Measurements from ENCODE around the gene DCANP1.
"Not testable (repeated sequence)": the region's sequence is repeated elsewhere in the genome, so short reads cannot be mapped to it uniquely, and the experiment has no call there.

The DCANP1 gene, protein sequence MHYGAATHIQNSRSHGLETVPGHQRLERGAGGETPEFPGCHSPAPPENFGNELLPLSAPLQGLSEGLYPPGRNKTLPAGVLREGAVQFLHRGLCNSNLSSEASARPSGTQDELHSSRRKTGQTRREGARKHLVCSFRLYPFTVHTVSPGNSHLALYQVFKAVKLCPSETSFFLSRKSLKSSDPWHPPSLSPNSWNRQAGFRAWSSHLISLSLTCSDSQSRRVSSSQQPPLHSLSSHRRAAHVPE

DNA sequence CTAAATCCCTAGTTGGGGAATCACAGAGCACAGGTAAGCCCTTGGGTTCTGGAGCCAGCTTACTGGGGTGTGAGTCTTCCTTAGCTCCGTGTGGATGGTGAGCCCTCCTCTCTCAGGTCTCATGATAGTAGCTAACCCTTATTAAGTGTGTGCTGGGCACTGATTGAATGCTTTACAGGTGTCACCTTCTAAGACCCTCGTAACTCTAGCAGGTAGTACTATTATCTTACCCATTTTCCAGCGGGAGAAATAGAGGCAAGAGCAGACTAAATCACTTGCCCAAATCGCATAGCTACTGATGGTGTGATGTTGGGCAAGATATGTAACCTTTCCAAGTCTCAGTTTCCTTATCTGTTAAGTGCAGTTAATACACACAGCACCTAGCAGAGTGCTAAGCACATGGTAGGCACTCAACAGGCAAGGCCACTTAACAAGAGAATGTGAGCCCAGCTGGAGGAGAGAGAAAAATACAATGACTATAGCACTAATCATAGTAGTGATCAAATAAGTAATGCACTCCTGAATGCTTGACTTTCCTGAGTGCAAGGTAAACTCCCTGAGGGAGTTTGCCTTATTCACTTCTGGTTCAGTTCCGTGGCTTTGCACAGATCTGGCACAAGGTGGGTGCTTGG lies at the start of gene DCANP1:
Gene DCANP1 (minus strand): TSS at position 51 of the 632 bp plus-strand sequence. CDS start 240 bp downstream, outside the sequence.
- H3K4me3 ChIP-seq (ENCODE audit: low read depth, low read length), result no peak within 1 kb of the TSS
- TF ChIP-seq, protein P1, sequence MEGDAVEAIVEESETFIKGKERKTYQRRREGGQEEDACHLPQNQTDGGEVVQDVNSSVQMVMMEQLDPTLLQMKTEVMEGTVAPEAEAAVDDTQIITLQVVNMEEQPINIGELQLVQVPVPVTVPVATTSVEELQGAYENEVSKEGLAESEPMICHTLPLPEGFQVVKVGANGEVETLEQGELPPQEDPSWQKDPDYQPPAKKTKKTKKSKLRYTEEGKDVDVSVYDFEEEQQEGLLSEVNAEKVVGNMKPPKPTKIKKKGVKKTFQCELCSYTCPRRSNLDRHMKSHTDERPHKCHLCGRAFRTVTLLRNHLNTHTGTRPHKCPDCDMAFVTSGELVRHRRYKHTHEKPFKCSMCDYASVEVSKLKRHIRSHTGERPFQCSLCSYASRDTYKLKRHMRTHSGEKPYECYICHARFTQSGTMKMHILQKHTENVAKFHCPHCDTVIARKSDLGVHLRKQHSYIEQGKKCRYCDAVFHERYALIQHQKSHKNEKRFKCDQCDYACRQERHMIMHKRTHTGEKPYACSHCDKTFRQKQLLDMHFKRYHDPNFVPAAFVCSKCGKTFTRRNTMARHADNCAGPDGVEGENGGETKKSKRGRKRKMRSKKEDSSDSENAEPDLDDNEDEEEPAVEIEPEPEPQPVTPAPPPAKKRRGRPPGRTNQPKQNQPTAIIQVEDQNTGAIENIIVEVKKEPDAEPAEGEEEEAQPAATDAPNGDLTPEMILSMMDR (IDR thresholded peaks at IDR 0.05; ENCODE audit: borderline replicate concordance, insufficient read depth, low read depth, low read length), result no peak

DNA sequence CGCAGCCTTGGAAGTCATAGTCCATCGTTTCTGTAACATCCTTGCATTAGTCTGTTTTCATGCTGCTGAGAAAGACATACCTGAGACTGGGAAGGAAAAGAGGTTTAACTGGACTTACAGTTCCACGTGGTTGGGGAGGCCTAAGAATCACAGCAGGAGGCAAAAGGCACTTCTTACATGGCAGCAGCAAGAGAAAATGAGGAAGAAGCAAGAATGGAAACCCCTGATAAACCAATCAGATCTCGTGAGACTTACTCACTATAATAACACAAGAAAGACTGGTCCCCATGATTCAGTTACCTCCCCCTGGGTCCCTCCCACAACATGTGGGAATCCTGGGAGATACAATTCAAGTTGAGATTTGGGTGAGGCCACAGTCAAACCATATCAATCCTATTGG lies 48.4 kb upstream of the DCANP1 start:
- not testable (repeated sequence) for H3K4me3 ChIP-seq (ENCODE audit: low read depth, low read length)

DNA sequence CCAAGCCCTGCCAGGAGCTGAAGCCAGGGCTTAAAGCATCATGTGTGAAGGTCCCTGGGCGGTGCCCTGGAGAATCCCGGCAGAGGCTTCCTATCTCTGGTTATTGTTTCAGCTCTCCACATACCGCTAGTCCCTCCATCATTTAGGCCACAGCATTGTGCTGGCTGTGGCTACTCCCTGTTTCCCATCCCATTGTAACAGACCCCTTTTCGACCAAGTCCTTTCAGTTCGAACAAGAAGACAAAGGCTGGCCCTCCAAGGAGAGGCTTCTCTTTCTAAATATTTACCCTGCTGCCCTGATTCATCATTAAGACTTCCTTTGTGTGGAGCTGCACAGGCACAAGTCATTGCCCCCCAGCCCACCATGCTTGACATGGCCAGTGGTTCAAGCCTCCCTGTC lies 47.0 kb upstream of the DCANP1 start:
- no peak overlapping the region for H3K4me3 ChIP-seq (ENCODE audit: low read depth, low read length)
- TF ChIP-seq, protein P1 (IDR thresholded peaks at IDR 0.05; ENCODE audit: borderline replicate concordance, insufficient read depth, low read depth, low read length), result no peak

DNA sequence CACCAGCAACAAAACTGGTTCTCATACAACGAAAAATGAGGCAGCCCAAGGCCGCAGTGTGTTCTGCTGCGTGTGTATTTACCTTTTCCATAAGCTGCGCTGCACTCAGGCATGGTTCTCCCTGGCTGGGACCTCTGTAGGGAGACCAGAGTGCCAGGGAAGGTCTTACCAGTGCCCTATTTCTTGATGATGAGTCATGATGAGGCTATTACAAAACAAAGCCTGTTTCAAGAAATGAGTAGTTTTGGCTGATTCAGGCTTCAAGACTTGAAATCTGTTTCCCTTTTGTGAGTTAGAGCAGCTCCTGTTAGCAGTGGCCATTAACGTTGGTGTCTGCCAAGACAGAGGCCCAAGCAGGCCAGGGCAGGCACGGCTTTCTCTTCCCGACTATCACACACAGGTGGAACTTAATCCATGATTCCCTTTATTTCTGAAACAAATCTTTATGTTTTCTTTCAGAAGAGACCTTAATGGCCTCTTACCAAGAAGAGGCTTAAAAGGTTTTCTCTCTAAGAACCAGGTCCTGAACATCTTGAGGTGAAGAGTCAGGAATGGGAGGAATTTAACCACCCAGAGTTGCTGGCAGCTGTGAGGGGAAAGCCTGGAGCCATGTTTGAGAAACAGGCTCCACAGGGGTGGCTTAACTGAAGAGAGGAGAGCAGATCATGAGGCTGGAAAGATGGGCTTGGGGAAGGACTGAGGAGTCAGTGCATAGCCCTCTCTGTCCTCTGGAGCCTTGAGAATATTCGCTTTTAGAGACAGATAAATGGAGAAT lies 46.4 kb upstream of the DCANP1 start:
- no peak overlapping the region for H3K4me3 ChIP-seq (ENCODE audit: low read depth, low read length)
- TF ChIP-seq, protein P1 (IDR thresholded peaks at IDR 0.05; ENCODE audit: borderline replicate concordance, insufficient read depth, low read depth, low read length), result no peak

DNA sequence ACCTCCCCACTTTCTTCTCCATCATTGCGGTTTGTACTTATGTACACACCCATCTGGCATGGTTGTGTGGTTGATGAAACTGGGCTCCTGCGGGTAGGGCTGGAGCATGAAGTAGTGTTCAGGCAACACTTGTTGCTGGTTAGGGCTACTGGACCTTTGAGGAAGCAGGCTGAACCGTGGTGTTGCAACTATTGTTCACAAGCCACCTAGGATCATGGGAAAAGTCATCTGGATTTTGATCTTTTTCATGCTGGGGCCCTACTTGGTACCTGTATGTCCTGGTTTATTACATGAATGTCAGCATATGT lies 45.1 kb upstream of the DCANP1 start:
- TF ChIP-seq, protein P1 (IDR thresholded peaks at IDR 0.05; ENCODE audit: borderline replicate concordance, insufficient read depth, low read depth, low read length), result no peak
- no peak overlapping the region for H3K4me3 ChIP-seq (ENCODE audit: low read depth, low read length)

DNA sequence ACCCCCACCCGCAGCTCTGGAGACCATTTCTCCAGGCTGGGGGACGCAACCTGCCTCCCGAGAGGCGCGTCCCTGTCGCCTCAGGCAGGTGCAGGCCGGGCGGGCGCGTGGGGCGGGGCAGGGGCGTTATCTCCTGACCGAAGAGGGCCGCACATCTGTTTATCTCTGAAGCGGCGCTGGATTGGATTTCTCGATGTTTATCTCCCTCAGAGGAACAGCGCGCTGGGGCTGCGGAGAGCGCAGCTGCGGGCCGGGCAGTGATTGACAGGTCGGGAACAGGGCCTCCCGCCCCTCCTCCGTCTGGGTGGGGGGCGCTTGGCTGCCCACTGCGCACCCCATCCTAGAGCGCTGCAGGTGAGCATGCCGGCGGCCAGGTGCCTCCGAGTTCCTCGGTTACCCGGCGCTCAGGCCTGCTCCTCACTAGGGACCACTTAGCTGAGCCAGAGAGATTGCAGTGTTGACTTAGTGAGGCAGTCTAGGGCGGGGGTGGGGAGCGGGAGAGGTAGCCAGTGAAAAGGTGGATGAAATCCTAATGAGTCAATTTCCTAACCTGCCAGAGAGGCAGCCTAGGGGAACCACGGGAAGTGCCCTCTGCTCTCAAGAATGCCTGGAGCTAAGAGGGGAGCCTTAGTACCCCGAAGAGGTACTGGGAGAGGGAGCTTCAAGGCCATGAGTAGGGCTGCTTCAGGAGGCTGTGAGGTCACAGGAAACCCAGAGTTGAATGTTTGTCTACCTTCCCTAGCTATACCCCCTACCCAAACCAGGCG lies 44.6 kb upstream of the DCANP1 start:
- TF ChIP-seq, protein P1 (IDR thresholded peaks at IDR 0.05; ENCODE audit: borderline replicate concordance, insufficient read depth, low read depth, low read length), result no peak
- no peak overlapping the region for H3K4me3 ChIP-seq (ENCODE audit: low read depth, low read length)

DNA sequence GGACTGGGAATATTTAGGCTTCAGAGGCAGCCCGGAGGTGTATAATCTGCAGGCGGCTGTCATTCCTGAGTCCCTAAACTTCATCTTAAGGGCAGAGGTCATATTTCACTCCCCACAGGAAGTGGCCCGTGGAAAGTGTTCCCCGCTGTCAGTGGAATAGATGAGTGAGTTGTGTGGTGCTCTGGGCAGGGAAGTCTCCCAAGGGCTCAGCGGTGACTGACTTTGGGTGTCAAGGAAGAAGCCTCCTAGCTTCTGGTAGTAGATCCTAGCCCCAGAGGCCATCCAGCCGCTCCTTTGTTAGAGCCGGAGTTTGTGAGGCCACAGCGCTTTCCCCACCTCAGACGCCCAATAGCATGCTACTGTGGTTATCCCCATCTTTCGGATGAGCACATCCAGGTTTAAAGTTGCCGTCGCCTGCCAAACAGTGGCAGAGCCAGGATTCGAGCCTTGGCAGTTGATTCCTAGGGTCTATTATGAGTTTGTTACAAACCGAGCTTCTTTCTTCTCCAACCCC lies 43.9 kb upstream of the DCANP1 start:
- TF ChIP-seq, protein P1 (IDR thresholded peaks at IDR 0.05; ENCODE audit: borderline replicate concordance, insufficient read depth, low read depth, low read length), result no peak
- no peak overlapping the region for H3K4me3 ChIP-seq (ENCODE audit: low read depth, low read length)

All from GM12875 (cell line).